WERI-Rb-1 (cell line): ENCODE data around the gene SLC41A2.

Experiments
- DNase-seq: peaks from one replicate; pipeline ENCODE4 v3.0.0-alpha.2; 2020
- H3K27ac ChIP-seq: fragments of 250-450 bp; sonication (Bioruptor Pico); 2 replicates; pipeline ENCODE4 v1.5.1; 2020; ENCODE audit warnings: mild to moderate bottlenecking, moderate library complexity
- H3K27me3 ChIP-seq: fragments of 250-450 bp; sonication (Bioruptor Pico); 2 replicates; pipeline ENCODE4 v1.5.1; 2021; ENCODE audit warnings: mild to moderate bottlenecking, low read depth, moderate library complexity; ENCODE audit not compliant: insufficient read depth, severe bottlenecking
- H3K36me3 ChIP-seq: fragments of 250-450 bp; sonication (Bioruptor Pico); 2 replicates; pipeline ENCODE4 v1.5.1; 2020; ENCODE audit warnings: mild to moderate bottlenecking, moderate library complexity
- H3K4me3 ChIP-seq: 2 replicates; pipeline ENCODE4 v1.5.1; 2011; ENCODE audit warnings: low read depth, mild to moderate bottlenecking, control low read depth, low read length
- H3K9me3 ChIP-seq: fragments of 250-450 bp; sonication (Bioruptor Pico); 2 replicates; pipeline ENCODE4 v1.5.1; 2021; ENCODE audit warnings: mild to moderate bottlenecking, moderate library complexity; ENCODE audit not compliant: severe bottlenecking
- TF ChIP-seq, protein P1 (sequence below): IDR thresholded peaks from 2 replicates; pipeline ENCODE4 v1.5.1; 2011; ENCODE audit warnings: low read depth, mild to moderate bottlenecking, control low read depth, inconsistent platforms, low read length

Gene SLC41A2, protein sequence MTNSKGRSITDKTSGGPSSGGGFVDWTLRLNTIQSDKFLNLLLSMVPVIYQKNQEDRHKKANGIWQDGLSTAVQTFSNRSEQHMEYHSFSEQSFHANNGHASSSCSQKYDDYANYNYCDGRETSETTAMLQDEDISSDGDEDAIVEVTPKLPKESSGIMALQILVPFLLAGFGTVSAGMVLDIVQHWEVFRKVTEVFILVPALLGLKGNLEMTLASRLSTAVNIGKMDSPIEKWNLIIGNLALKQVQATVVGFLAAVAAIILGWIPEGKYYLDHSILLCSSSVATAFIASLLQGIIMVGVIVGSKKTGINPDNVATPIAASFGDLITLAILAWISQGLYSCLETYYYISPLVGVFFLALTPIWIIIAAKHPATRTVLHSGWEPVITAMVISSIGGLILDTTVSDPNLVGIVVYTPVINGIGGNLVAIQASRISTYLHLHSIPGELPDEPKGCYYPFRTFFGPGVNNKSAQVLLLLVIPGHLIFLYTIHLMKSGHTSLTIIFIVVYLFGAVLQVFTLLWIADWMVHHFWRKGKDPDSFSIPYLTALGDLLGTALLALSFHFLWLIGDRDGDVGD

GRCh38 chr12:104958001-104958804 is at the start of gene SLC41A2:
SLC41A2 (minus strand) TSS chr12:104958290; CDS start chr12:104928527, 29,763 bp downstream.
- Histone ChIP-seq H3K27ac (peak within 1 kb of the TSS; percentile 57), H3K27me3 (no peaks in the 10 kb centered on the region), H3K4me3 (peak within 1 kb of the TSS; percentile 85), H3K36me3 (no peaks in the 10 kb centered on the region), H3K9me3 (no peaks in the 10 kb centered on the region)
- DNase-seq, result peak; percentile 66
- TF ChIP-seq, protein P1, sequence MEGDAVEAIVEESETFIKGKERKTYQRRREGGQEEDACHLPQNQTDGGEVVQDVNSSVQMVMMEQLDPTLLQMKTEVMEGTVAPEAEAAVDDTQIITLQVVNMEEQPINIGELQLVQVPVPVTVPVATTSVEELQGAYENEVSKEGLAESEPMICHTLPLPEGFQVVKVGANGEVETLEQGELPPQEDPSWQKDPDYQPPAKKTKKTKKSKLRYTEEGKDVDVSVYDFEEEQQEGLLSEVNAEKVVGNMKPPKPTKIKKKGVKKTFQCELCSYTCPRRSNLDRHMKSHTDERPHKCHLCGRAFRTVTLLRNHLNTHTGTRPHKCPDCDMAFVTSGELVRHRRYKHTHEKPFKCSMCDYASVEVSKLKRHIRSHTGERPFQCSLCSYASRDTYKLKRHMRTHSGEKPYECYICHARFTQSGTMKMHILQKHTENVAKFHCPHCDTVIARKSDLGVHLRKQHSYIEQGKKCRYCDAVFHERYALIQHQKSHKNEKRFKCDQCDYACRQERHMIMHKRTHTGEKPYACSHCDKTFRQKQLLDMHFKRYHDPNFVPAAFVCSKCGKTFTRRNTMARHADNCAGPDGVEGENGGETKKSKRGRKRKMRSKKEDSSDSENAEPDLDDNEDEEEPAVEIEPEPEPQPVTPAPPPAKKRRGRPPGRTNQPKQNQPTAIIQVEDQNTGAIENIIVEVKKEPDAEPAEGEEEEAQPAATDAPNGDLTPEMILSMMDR, result no peak

DNA sequence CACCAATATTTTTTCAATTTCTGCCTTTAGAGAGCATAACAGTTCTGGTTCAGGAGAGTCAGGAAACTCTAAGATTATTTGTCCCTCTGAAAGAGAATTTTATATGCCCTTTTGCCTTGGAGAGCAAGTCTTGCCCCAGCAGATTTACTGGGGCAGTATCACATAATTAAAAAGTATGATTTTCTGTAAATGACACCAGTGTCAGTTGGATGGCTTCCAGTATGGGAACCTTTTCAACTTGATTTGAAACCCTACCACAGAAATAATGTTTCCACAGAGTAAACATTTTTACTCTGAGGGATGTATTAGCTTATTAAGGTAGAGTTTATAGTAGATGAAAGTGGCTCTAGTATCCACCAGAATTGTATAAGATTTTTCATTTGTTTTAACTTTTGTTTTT is 43.4 kb upstream of the SLC41A2 start:
- H3K36me3 ChIP-seq, result peaks cover 53% of the 10 kb centered on the region
- TF ChIP-seq, protein P1, result no peak
- H3K9me3 ChIP-seq, result no peaks in the 10 kb centered on the region
- no peak overlapping the region for H3K27ac ChIP-seq
- H3K27me3 ChIP-seq, result no peaks in the 10 kb centered on the region
- no peak overlapping the region for H3K4me3 ChIP-seq
- no peak for DNase-seq

DNA sequence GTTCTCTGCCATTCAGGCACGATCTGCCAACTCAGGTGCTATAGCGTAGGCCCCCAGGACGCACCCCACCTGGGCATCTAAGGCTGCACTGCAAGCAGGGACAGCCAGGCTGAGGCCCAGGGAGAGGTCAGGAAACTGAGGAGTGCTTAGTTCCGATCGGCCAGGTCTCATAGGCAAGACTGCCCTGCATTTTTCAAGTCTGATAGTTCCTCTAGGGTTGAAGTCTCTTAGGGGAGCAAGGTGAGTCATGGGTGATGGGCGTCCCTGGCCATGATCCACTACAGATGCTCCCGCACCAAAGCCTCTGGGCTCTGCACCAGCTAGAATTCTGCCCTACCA is 41.2 kb upstream of the SLC41A2 start:
- H3K36me3 ChIP-seq, result peaks cover 66% of the 10 kb centered on the region
- no peak overlapping the region for H3K27ac ChIP-seq
- TF ChIP-seq, protein P1, result no peak
- H3K27me3 ChIP-seq, result no peaks in the 10 kb centered on the region
- no peaks in the 10 kb centered on the region for H3K9me3 ChIP-seq
- no peak overlapping the region for H3K4me3 ChIP-seq
- no peak for DNase-seq

DNA sequence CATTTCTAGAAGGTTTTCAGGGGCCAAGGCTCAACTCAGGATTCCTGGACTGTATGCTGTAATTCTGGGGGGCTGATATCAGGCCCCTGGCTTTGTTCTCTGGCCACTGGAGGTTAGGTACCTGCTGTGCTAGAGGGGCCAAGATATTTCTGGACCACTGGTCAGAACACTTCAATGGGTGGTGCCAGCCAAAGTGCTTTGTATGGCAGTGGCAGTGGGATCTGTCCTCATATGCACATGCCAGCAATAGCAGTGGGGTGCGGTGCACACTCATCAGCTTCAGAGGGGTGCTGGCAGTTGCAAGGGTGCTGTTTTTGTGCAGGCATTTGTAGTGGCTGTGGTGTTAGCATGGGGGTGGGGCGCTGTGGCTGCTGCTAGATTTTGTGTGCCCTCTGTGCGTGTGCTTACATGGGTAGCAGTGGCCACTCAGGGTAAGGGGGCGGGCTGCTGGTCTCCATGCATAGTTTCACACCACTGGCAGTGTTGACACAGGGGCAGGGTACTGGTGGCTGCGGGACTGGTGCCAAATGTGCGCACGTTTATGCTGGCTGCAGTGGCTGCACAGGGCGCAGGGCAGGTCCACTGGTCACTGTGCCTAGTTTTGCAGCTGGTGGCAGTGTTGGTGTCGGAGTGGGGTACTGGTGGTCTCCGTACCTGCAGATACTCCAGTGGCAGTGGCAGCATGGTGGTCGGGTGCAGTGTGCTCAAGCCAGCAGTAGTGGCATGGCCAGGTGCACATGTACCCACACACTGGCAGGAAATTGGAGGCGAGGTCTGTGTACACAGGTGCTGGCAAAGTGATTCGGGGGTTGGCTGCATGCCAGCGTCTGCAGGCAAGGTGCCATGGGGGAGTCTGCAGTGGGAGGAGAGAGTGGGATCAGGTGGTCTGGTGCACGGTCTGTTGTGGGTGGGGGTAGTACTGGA is 40.6 kb upstream of the SLC41A2 start:
- no peaks in the 10 kb centered on the region for H3K9me3 ChIP-seq
- TF ChIP-seq, protein P1, result no peak
- no peak overlapping the region for H3K27ac ChIP-seq
- no peak overlapping the region for H3K4me3 ChIP-seq
- no peaks in the 10 kb centered on the region for H3K27me3 ChIP-seq
- H3K36me3 ChIP-seq, result peaks cover 66% of the 10 kb centered on the region
- DNase-seq, result no peak

- Histone ChIP-seq H3K27me3 (no peaks in the 10 kb centered on the region), H3K9me3 (no peaks in the 10 kb centered on the region), H3K36me3 (peaks cover 65% of the 10 kb centered on the region), H3K27ac (no peak overlapping the region), H3K4me3 (no peak overlapping the region)
- TF ChIP-seq, protein P1, result no peak
- DNase-seq, result no peak
Observed at GRCh38 chr12:104997541-104997940, 39.5 kb upstream of the SLC41A2 start.
